ENCODE measurements around the gene SLC13A2.
"Not testable (repeated sequence)": the region's sequence is repeated elsewhere in the genome, so short reads cannot be mapped to it uniquely, and the experiment has no call there.

The SLC13A2 gene

GRCh38 chr17:28473542-28473941, at the start of gene SLC13A2:
SLC13A2 (plus strand) TSS chr17:28473644; CDS start chr17:28473713, 69 bp downstream.
- DNase-seq, result no peak

GRCh38 chr17:28425206-28425605, 48.2 kb upstream of the SLC13A2 start:
- DNase-seq, result no peak

GRCh38 chr17:28426081-28426519, 47.3 kb upstream of the SLC13A2 start:
- DNase-seq, result no peak

GRCh38 chr17:28427371-28427770, 46.1 kb upstream of the SLC13A2 start:
- no peak for DNase-seq

DNA sequence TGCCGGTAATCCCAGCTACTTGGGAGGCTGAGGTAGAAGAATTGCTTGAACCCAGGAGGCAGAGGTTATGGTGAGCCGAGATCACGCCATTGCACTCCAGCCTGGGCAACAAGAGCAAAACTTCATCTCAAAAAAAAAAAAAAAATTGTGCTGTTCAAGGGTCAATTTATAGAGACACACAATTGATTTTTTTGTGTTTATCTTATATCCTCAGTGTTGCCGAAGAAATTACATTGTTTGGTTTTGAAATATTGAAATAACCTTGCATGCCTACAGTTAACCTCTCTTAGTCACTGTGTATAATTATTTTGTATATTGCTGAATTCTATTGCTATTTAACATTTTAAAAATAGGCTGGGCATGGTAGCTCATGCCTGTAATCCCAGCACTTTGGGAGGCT, 45.5 kb upstream of the SLC13A2 start:
- DNase-seq, result not testable (repeated sequence)

- no peak for DNase-seq
These were observed 39.7 kb upstream of the SLC13A2 start for GRCh38 chr17:28433721-28434120.

GRCh38 chr17:28434326-28434725, 39.1 kb upstream of the SLC13A2 start:
- not testable (repeated sequence) for DNase-seq

DNA sequence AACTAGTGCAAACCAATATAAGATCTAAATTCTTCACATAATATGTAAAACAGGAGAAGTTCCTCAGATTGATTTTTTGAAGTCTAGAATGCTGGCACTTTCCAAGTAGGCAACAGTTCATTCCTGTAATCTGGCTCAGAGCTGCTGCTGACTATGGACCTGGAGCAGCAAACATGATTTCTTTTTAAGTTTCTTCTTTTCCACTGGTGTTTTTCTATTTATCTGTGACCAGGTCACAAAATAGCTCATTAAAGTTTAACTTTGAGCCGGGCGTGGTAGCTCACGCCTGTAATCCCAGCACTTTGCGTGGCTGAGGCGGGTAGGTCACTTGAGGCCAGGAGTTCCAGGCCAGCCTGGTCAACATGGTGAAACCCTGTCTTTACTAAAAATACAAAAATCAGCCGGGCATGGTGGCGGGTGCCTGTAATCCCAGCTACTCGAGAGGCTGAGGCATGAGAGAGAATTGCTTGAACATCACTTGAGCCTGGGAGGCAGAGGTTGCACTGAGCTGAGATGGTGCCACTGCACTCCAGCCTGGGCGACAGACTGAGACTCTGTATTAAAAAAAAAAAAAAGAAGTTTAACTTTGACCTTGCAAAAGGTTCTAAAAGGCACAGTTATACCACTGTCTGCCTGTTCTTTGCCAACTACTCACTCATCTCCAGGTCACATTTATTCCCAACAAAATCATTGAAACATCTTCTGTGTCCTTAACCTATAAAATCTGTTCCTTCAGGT, 29.4 kb upstream of the SLC13A2 start:
- DNase-seq, result no peak

DNA sequence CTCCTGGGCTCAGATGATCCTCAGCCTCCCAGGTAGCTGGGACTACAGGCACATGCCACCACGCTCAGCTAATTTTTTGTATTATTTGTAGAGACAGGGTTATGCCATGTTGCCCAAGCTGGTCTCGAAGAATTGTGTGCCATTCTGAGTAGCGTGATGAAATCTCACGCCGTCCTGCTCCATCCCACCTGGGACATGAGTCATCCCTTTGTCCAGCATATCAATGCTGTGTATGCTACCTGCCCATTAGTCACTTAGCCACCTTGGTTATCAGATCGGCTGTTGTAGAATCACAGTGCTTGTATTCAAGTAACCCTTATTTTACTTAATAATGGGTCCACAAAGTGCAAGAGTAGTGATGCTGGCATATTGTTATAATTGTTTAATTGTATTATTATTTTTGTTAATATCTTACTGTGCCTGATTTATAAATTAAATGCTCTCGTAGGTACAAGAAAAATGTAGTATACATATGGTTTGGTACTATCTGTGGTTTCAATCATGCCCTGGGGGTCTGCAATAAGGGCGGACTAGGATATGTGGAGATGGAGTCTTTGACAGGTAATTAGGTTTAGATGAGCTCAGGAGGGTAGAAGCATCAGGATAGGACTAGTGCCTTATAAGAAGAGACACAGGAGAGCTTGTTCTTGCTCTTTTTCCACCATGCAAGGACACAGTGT, 26.6 kb upstream of the SLC13A2 start:
- no peak for DNase-seq

DNA sequence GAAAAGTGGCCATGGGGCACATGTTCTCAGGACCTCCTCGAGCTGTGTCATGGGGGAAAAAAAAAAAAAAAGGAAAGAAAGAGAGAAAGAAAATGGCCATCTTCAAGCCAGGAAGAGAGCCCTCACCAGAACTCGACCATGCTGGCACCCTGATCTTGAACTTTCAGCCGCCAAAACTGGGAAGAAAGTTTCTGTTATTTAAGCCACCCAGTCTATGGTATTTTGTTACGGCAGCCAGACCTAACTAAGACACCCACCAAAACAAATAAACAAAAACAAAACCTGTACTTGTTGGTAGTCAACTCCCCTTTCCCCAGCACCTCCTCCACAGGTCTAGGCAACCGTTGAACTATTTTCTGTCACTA, 26.1 kb upstream of the SLC13A2 start:
- no peak for DNase-seq

DNA sequence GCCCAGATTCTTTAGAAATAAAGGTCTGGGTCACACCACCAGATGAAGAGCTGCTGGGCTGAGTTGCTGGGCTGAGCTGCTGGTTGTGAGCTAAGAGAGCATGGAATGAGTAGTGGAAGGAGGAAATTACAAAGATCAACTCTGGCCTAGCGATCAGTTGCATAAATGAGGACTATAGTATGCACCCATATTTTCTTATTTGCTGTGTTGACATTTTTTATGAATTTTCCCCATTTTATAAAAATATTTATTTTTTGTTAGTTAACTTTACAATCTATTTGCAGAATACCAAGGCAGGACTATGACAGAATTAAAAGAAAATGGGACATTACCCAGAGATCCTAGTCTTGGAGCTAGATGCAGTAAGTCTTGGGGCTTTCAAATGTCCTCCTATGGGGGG, 23.6 kb upstream of the SLC13A2 start:
- no peak for DNase-seq

DNA sequence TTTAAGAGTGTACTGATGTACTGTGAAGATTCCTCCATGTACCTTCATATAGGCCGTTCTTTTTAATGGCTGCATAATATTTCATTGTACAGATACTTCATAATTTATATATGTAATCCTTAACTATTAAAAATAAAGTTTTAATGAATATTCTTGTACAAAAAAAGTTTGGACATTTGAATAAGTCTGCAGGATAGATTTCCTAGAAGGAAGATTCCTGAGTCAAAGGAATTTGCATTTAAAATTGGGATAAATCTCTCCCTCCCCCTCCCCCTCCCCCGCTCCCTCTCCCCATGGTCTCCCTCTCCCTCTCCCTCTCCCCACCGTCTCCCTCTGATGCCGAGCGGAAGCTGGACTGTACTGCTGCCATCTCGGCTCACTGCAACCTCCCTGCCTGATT, 15.6 kb upstream of the SLC13A2 start:
- no peak for DNase-seq

GRCh38 chr17:28458881-28459280, 14.6 kb upstream of the SLC13A2 start:
- not testable (repeated sequence) for DNase-seq

- DNase-seq, result no peak
These were observed 12.5 kb upstream of the SLC13A2 start for GRCh38 chr17:28460901-28461300.

DNA sequence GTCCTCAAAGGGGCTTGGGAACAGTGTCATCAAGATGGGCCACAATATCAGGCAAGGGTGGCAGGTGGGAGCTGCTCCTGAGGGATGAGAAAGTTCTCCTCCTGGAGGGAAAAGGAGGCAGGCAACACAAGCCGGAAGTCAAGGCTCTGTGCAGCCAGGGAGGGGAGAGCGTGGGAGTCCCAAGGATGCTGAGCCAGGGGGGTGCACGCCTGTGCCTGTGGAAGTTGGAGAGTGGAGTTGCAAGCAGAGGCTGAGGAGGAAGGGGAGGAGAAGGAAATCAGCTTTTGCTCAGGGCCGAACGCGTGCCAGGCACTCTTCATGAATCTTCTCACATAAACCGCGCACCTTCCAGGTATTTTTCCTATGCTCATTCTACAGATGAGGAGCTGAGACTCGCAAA, 7.4 kb upstream of the SLC13A2 start:
- DNase-seq, result no peak

DNA sequence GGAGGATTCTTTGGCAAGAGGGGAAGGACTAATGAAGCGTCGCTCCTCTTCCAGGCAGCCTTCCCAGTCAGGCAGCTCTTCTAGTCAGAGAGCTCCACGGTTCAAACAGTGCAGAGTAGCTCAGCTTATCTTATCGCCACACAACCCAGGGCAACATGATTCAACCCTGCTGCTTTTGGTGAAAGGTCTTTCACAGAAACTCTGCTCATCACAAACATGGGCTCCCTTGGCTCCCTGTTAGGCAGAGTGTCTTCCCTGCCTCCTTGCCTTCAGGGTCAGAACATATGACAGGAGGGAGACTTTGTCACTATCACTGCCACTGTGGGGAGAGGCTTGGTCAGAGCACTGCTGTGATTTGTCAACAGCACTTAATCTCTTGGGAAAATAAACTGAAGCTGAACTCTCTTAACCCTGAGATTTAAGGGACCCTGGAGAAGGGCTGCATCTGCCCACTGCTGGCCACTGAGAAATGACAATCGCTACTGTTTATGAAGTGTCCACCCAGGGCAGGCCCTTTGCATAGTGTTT, 6.9 kb upstream of the SLC13A2 start:
- no peak for DNase-seq

GRCh38 chr17:28467456-28468025, 5.9 kb upstream of the SLC13A2 start:
- no peak for DNase-seq

GRCh38 chr17:28468033-28468735, 5.3 kb upstream of the SLC13A2 start:
- DNase-seq, result not testable (repeated sequence)

- DNase-seq, result no peak
These were observed 4.7 kb upstream of the SLC13A2 start for GRCh38 chr17:28468781-28469180.

- no peak for DNase-seq
These were observed 4.1 kb upstream of the SLC13A2 start for GRCh38 chr17:28469376-28469775.

DNA sequence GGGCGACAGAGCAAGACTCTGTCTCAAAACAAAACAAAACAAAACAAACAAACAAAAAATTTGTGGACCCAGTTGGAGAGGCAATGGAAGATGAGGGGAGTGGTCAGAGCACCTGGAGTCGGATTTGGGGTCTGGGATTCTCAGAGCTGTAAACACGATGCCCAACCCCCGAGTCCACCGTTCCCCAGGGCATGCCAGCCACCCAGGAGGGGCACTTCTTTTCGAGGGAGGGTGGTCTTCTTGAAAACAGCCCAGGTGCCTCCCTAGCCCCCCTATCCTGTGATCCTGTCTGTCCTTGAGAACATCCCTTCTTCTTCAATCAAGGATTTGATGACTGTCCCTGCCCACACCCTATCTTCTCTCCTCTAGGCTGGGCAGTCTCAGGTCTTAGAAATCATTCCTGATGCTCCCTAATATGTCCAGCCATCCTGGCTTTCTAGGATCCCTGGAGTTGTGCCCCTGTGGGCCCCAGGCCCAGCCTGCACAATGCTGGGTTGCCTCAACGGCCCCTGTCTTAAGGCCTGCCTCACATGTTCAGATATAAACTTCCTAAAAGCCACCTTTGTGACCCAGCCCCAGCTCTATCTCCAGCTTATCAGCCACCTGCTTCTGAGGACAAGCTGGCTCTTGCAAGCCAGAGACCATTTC, 3.1 kb upstream of the SLC13A2 start:
- DNase-seq, result no peak

Measured in anterior cingulate cortex (tissue), 58 donors.